ENCODE results near the gene APBA3.

The APBA3 gene

GRCh38 chr19:3785938-3786824 is 24.7 kb upstream of the APBA3 start, which contains the start of gene MATK:
MATK (minus strand) TSS chr19:3786381; CDS start chr19:3785135, 1,246 bp downstream.
- H3K27ac ChIP-seq (ENCODE audit: low read length), result no peak within 1 kb of the TSS
- peak within 1 kb of the TSS; percentile 86 for H3K4me3 ChIP-seq (ENCODE audit: low read length)
- no peaks in the 10 kb centered on the region for H3K9me3 ChIP-seq (ENCODE audit: control insufficient read depth, insufficient read depth, low read length)
- DNase-seq (ENCODE audit: low read depth, low spot score), result no peak
- no CpG with 5 or more reads among the region's 101 CpGs for WGBS (ENCODE audit: insufficient coverage, insufficient read length)
- H3K36me3 ChIP-seq (ENCODE audit: control insufficient read depth, insufficient read depth, low read length), result peaks cover 2% of the 10 kb centered on the region
- H3K4me1 ChIP-seq (ENCODE audit: control insufficient read depth, insufficient read depth, low read length), result peaks cover 7% of the 10 kb centered on the region
- H3K27me3 ChIP-seq (ENCODE audit: control insufficient read depth, insufficient read depth, low read length), result peaks cover 3% of the 10 kb centered on the region; the same call in 1 of the 2 replicates

GRCh38 chr19:3785451-3785937 is 24.0 kb upstream of the APBA3 start:
- Histone ChIP-seq H3K36me3 (ENCODE audit: control insufficient read depth, insufficient read depth, low read length) (peaks cover 2% of the 10 kb centered on the region), H3K4me3 (ENCODE audit: low read length) (peak overlapping the region; percentile 86), H3K27ac (ENCODE audit: low read length) (no peak overlapping the region), H3K4me1 (ENCODE audit: control insufficient read depth, insufficient read depth, low read length) (peaks cover 7% of the 10 kb centered on the region), H3K27me3 (ENCODE audit: control insufficient read depth, insufficient read depth, low read length) (peaks cover 3% of the 10 kb centered on the region; the same call in 1 of the 2 replicates), H3K9me3 (ENCODE audit: control insufficient read depth, insufficient read depth, low read length) (no peaks in the 10 kb centered on the region)
- no CpG with 5 or more reads among the region's 47 CpGs for WGBS (ENCODE audit: insufficient coverage, insufficient read length)
- DNase-seq (ENCODE audit: low read depth, low spot score), result no peak

- peaks cover 3% of the 10 kb centered on the region; the same call in 1 of the 2 replicates for H3K27me3 ChIP-seq (ENCODE audit: control insufficient read depth, insufficient read depth, low read length)
- no peak overlapping the region for H3K27ac ChIP-seq (ENCODE audit: low read length)
- H3K36me3 ChIP-seq (ENCODE audit: control insufficient read depth, insufficient read depth, low read length), result peaks cover 2% of the 10 kb centered on the region
- H3K9me3 ChIP-seq (ENCODE audit: control insufficient read depth, insufficient read depth, low read length), result no peaks in the 10 kb centered on the region
- peak overlapping the region; percentile 86 for H3K4me3 ChIP-seq (ENCODE audit: low read length)
- no peak for DNase-seq (ENCODE audit: low read depth, low spot score)
- WGBS (ENCODE audit: insufficient coverage, insufficient read length), result no CpG with 5 or more reads among the region's 25 CpGs
- peaks cover 7% of the 10 kb centered on the region for H3K4me1 ChIP-seq (ENCODE audit: control insufficient read depth, insufficient read depth, low read length)
Measured at GRCh38 chr19:3784607-3785450, 23.3 kb upstream of the APBA3 start.

DNA sequence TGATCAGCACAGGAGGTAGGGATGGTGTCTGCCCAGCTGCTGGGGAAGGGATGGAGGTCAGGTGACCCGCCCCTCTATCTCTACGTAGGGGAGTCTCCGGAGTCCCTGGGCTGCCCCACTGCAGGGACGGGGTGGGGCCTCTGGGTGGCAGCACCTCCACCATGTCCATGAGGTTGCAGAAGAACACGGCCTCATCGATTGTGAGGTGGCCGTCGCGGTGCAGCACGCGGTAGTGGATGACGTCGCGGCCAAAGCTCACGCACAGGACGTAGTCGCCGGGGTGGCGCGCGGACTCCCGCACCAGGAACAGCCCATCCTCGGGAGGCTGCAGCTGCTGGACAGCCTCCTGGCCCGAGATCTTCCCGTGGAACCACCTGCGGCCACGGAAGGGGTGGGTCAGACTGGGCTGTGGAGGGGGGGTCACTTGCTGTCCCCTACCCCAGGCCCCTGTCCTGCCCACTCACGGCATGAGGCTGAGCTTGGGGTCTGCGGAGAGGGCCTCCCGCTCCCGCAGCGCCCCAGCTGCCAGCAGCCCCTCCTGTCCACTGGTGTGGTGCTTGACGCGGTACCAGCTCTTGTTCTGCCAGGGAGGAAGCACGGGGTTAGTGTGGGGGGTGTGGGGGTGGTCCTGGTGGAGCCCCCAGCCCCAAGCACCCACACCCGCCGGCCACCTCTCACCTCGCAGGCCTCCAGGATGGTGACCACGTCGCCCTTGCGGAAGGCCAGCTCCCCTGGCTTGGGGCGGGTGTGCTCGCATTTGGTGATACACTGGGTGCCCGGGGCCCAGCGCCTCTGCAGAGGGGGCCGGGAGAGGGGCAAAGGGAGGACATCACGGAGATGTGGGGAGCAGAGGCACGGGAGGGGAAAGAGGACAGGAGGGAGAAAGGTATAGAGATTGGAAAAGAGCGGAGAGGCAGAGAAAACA is 22.4 kb upstream of the APBA3 start:
- no peak overlapping the region for H3K4me3 ChIP-seq (ENCODE audit: low read length)
- no peaks in the 10 kb centered on the region for H3K9me3 ChIP-seq (ENCODE audit: control insufficient read depth, insufficient read depth, low read length)
- H3K27me3 ChIP-seq (ENCODE audit: control insufficient read depth, insufficient read depth, low read length), result peaks cover 3% of the 10 kb centered on the region; the same call in 1 of the 2 replicates
- H3K36me3 ChIP-seq (ENCODE audit: control insufficient read depth, insufficient read depth, low read length), result peaks cover 2% of the 10 kb centered on the region
- no peak overlapping the region for H3K27ac ChIP-seq (ENCODE audit: low read length)
- no peak for DNase-seq (ENCODE audit: low read depth, low spot score)
- 100% methylated on average over 1 of the region's 49 CpGs for WGBS (ENCODE audit: insufficient coverage, insufficient read length)
- peaks cover 7% of the 10 kb centered on the region for H3K4me1 ChIP-seq (ENCODE audit: control insufficient read depth, insufficient read depth, low read length)

DNA sequence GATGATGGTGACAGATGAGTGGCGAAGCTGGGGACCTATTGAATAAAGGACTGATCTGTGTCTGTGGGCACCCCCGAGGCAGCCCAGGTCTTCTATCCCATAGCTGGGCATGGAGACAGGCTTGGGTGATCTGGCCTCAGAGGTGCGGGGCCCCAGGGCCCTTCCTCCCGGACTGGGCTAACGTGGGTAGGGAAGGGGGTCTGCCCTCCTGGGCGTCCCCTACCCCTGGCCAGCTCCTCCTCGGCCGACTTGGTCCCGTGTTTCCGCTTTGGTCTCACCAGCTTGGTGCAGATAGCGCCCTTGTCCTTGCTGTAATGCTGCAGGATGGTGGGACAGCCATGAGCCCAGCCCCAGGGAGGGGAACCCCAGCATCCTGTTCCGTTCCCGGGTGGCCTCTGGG is 21.4 kb upstream of the APBA3 start:
- Histone ChIP-seq H3K4me3 (ENCODE audit: low read length) (no peak overlapping the region), H3K36me3 (ENCODE audit: control insufficient read depth, insufficient read depth, low read length) (peaks cover 2% of the 10 kb centered on the region), H3K4me1 (ENCODE audit: control insufficient read depth, insufficient read depth, low read length) (peaks cover 7% of the 10 kb centered on the region), H3K27me3 (ENCODE audit: control insufficient read depth, insufficient read depth, low read length) (peaks cover 3% of the 10 kb centered on the region; the same call in 1 of the 2 replicates), H3K9me3 (ENCODE audit: control insufficient read depth, insufficient read depth, low read length) (no peaks in the 10 kb centered on the region), H3K27ac (ENCODE audit: low read length) (no peak overlapping the region)
- DNase-seq (ENCODE audit: low read depth, low spot score), result no peak
- WGBS (ENCODE audit: insufficient coverage, insufficient read length), result no CpG with 5 or more reads among the region's 13 CpGs

DNA sequence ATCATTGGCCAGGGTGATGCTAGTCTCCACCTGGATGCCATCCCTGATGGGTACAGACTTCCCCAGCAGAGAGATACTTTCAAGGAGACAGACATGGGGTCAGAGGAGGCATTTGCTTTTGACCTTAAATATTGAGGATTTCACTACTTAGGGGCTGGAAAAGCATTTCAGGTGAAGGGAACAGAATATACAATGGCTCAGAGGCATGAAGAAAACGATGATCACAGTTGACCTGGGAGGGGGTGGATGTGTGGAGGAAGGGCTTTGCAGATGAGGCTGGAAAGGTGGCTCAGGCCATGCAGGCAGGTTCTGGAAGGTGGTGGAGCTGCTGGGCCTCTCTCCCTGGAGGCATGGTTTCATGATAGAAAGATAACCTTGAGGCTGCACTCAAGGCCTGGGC is 20.8 kb upstream of the APBA3 start:
- DNase-seq (ENCODE audit: low read depth, low spot score), result no peak
- no CpG with 5 or more reads among the region's 1 CpG for WGBS (ENCODE audit: insufficient coverage, insufficient read length)
- Histone ChIP-seq H3K36me3 (ENCODE audit: control insufficient read depth, insufficient read depth, low read length) (peaks cover 2% of the 10 kb centered on the region), H3K27me3 (ENCODE audit: control insufficient read depth, insufficient read depth, low read length) (peaks cover 3% of the 10 kb centered on the region; the same call in 1 of the 2 replicates), H3K27ac (ENCODE audit: low read length) (no peak overlapping the region), H3K4me3 (ENCODE audit: low read length) (no peak overlapping the region), H3K9me3 (ENCODE audit: control insufficient read depth, insufficient read depth, low read length) (no peaks in the 10 kb centered on the region), H3K4me1 (ENCODE audit: control insufficient read depth, insufficient read depth, low read length) (peaks cover 7% of the 10 kb centered on the region)

DNA sequence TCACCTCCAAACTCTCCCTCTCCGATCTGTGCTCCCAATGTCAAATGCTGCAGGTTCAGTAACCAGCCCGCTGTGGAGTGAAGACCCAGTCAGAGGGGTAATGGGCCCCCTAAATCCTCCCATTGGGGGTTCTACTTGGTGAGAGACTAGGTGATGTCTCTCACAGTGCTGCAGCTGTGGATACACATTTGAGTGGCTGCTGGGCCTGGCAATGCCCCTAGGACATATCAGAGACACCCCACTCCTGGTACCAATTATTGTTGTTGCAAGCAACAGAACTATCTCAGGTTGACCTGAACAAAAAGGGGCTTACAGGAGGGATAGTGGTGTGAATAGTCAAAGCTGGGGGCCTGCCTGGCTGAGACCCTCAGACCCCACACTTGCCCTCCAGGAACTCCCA is 20.1 kb upstream of the APBA3 start:
- H3K4me1 ChIP-seq (ENCODE audit: control insufficient read depth, insufficient read depth, low read length), result peaks cover 7% of the 10 kb centered on the region
- H3K36me3 ChIP-seq (ENCODE audit: control insufficient read depth, insufficient read depth, low read length), result peaks cover 2% of the 10 kb centered on the region
- DNase-seq (ENCODE audit: low read depth, low spot score), result no peak
- no CpG with 5 or more reads among the region's 2 CpGs for WGBS (ENCODE audit: insufficient coverage, insufficient read length)
- H3K9me3 ChIP-seq (ENCODE audit: control insufficient read depth, insufficient read depth, low read length), result no peaks in the 10 kb centered on the region
- no peak overlapping the region for H3K4me3 ChIP-seq (ENCODE audit: low read length)
- no peak overlapping the region for H3K27ac ChIP-seq (ENCODE audit: low read length)
- peaks cover 3% of the 10 kb centered on the region; the same call in 1 of the 2 replicates for H3K27me3 ChIP-seq (ENCODE audit: control insufficient read depth, insufficient read depth, low read length)

GRCh38 chr19:3780786-3781304 is 19.4 kb upstream of the APBA3 start:
- Histone ChIP-seq H3K27me3 (ENCODE audit: control insufficient read depth, insufficient read depth, low read length) (peaks cover 3% of the 10 kb centered on the region; the same call in 1 of the 2 replicates), H3K4me1 (ENCODE audit: control insufficient read depth, insufficient read depth, low read length) (peaks cover 7% of the 10 kb centered on the region), H3K36me3 (ENCODE audit: control insufficient read depth, insufficient read depth, low read length) (peaks cover 2% of the 10 kb centered on the region), H3K27ac (ENCODE audit: low read length) (no peak overlapping the region), H3K4me3 (ENCODE audit: low read length) (no peak overlapping the region), H3K9me3 (ENCODE audit: control insufficient read depth, insufficient read depth, low read length) (no peaks in the 10 kb centered on the region)
- WGBS (ENCODE audit: insufficient coverage, insufficient read length), result no CpG with 5 or more reads among the region's 9 CpGs
- DNase-seq (ENCODE audit: low read depth, low spot score), result no peak

- Histone ChIP-seq H3K27me3 (ENCODE audit: control insufficient read depth, insufficient read depth, low read length) (no peaks in the 10 kb centered on the region), H3K4me1 (ENCODE audit: control insufficient read depth, insufficient read depth, low read length) (peaks cover 3% of the 10 kb centered on the region; the same call in 1 of the 2 replicates), H3K36me3 (ENCODE audit: control insufficient read depth, insufficient read depth, low read length) (no peaks in the 10 kb centered on the region; the same call in none of the 2 replicates), H3K27ac (ENCODE audit: low read length) (no peak overlapping the region), H3K9me3 (ENCODE audit: control insufficient read depth, insufficient read depth, low read length) (no peaks in the 10 kb centered on the region), H3K4me3 (ENCODE audit: low read length) (no peak overlapping the region)
- no peak for DNase-seq (ENCODE audit: low read depth, low spot score)
- WGBS (ENCODE audit: insufficient coverage, insufficient read length), result no CpG with 5 or more reads among the region's 44 CpGs
Measured at GRCh38 chr19:3778899-3779723, 17.6 kb upstream of the APBA3 start.

Data from iPS DF 6.9 (cell line).